NT2/D1 (cell line): ENCODE data around the gene UBE2E3.

Experiments
- DNase-seq: peaks from one replicate; pipeline ENCODE4 v3.0.0-alpha.2; 2011; ENCODE audit warnings: low read depth, low spot score
- H3K27me3 ChIP-seq: 2 replicates; pipeline ENCODE4 v1.6.0; 2011; ENCODE audit warnings: mild to moderate bottlenecking; ENCODE audit not compliant: insufficient read length, insufficient read depth
- H3K36me3 ChIP-seq: 2 replicates; pipeline ENCODE4 v1.6.1; 2011; ENCODE audit warnings: mild to moderate bottlenecking, low read length, mixed read lengths; ENCODE audit not compliant: insufficient read depth, insufficient read length
- H3K4me1 ChIP-seq: 2 replicates; pipeline ENCODE4 v1.5.1; 2011; ENCODE audit not compliant: insufficient read depth, insufficient read length
- H3K4me3 ChIP-seq: 2 replicates; pipeline ENCODE4 v1.5.1; 2011; ENCODE audit warnings: low read depth; ENCODE audit not compliant: insufficient read length
- H3K9ac ChIP-seq: 2 replicates; pipeline ENCODE4 v1.6.0; 2011; ENCODE audit warnings: low read depth; ENCODE audit not compliant: insufficient read length
- H3K9me3 ChIP-seq: 2 replicates; pipeline ENCODE4 v1.5.1; 2011; ENCODE audit warnings: mild to moderate bottlenecking, low read length; ENCODE audit not compliant: insufficient read depth
- SUZ12 ChIP-seq: IDR thresholded peaks from 2 replicates; pipeline ENCODE4 v1.6.1; 2011; ENCODE audit not compliant: insufficient read length, insufficient read depth; ENCODE audit errors: extremely low read depth
- YY1 ChIP-seq: IDR thresholded peaks from 2 replicates; pipeline ENCODE4 v1.6.1; 2011; ENCODE audit not compliant: insufficient read length, insufficient read depth
- ZNF274 ChIP-seq: IDR thresholded peaks from 2 replicates; pipeline ENCODE4 v1.6.1; 2011; ENCODE audit warnings: mild to moderate bottlenecking, low read depth, low read length

UBE2E3 gene

DNA sequence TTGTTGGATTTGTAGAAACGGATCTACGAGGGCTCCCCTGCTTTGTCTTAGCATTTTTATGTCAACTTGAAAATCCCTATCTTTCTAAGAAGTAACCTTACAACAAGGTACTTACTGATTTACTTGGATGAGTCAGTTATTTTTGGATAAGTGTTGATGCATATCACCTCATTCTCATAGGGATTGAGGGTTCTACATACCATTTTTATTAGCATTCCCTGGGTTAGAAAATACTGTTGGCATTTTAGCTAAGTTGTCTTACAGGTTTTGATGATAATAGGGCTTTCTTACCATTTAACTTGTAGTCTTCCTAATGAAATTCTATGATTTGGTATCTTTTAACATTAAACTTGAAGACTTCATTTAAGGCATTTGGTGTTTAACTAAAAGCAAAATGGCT is 125.2 kb downstream of the UBE2E3 start:
- no peaks in the 10 kb centered on the region for H3K27me3 ChIP-seq
- no peak for DNase-seq
- H3K9me3 ChIP-seq: no peaks in the 10 kb centered on the region
- H3K9ac ChIP-seq: no peak overlapping the region
- no peaks in the 10 kb centered on the region for H3K4me1 ChIP-seq
- no peak for TF ChIP-seq ZNF274
- TF ChIP-seq YY1: no peak
- TF ChIP-seq SUZ12: no peak
- H3K36me3 ChIP-seq: no peaks in the 10 kb centered on the region
- no peak overlapping the region for H3K4me3 ChIP-seq

DNA sequence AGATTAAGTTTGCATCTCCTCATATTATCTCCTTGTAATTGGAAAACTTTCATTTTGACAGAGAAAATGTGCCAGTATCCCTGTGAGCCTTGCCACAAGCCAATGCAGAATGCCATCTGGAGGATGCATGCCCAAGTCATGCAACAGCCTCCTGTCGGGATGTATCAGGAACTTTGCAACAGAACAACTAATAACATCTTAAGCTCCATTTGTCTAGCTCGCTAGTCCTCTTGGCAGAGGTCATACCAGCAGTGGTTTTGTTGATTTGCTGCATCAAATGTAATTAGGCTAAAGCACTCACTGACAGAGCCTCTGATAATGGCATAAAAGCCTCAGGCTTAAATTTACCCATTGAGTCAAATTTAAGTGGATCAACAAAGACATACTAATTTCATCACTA is 125.8 kb downstream of the UBE2E3 start:
- no peak overlapping the region for H3K4me3 ChIP-seq
- H3K9me3 ChIP-seq: no peaks in the 10 kb centered on the region
- no peak for TF ChIP-seq ZNF274
- TF ChIP-seq SUZ12: no peak
- no peak for TF ChIP-seq YY1
- H3K27me3 ChIP-seq: no peaks in the 10 kb centered on the region
- no peak for DNase-seq
- H3K9ac ChIP-seq: no peak overlapping the region
- H3K36me3 ChIP-seq: no peaks in the 10 kb centered on the region
- H3K4me1 ChIP-seq: no peaks in the 10 kb centered on the region

DNA sequence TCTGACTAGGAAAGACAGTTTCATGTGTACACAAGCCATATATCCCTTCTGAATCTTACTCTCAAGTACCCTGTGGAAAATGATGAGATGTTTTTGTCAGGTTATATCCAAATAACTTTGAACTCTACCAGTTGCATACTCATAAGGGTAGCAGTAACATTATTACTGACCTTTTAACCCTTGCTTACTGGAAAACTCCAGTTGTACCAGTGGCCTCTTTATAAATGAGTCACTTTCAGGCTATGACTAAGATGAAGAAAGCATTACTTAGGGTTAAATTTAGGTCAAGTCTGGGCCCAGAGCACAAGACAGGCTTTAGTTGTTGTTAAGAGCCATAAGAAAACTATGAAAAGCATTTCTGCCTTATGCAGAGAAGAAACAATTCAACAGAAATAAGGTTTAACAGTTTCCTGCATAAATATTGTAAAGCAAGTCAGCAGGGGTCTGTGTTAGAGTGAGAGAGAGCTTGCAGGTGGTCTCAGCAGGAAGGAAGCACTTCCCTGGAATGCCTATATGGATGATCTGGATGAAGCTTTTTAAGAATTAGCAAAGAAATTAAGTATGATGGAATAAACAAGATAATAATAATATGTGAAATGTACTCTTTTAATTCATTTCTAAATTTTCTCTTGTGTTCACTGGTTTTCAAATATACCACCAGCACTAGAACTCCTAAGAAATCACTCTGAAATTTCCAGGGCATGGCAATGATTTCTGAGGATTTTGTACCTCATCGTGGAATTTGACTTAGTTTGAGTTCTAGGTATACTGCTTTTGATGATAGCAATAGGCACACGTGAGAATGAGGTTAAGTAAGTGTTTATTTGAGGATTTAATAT is 126.6 kb downstream of the UBE2E3 start:
- no peak for DNase-seq
- no peak overlapping the region for H3K4me3 ChIP-seq
- no peaks in the 10 kb centered on the region for H3K36me3 ChIP-seq
- TF ChIP-seq SUZ12: no peak
- TF ChIP-seq ZNF274: no peak
- no peak for TF ChIP-seq YY1
- no peaks in the 10 kb centered on the region for H3K4me1 ChIP-seq
- no peaks in the 10 kb centered on the region for H3K9me3 ChIP-seq
- H3K27me3 ChIP-seq: no peaks in the 10 kb centered on the region
- no peak overlapping the region for H3K9ac ChIP-seq

DNA sequence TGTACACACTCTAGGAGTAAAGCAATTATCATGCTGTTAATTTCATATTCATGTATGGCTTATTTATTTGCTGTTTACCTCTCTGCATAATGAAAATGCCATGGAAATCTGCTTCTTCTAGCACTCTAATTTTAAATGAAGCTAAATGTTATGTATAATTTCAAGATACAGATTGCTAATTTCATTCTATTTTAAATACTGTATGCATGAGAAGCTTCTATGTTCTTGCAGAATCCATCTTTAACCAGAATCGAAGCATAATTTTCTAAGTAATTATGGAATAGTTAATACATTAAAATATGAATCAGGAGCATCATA is 127.2 kb downstream of the UBE2E3 start:
- H3K9me3 ChIP-seq: no peaks in the 10 kb centered on the region
- H3K4me3 ChIP-seq: no peak overlapping the region
- DNase-seq: no peak
- no peaks in the 10 kb centered on the region for H3K4me1 ChIP-seq
- no peaks in the 10 kb centered on the region for H3K36me3 ChIP-seq
- no peak overlapping the region for H3K9ac ChIP-seq
- TF ChIP-seq SUZ12: no peak
- no peak for TF ChIP-seq ZNF274
- TF ChIP-seq YY1: no peak
- H3K27me3 ChIP-seq: no peaks in the 10 kb centered on the region

DNA sequence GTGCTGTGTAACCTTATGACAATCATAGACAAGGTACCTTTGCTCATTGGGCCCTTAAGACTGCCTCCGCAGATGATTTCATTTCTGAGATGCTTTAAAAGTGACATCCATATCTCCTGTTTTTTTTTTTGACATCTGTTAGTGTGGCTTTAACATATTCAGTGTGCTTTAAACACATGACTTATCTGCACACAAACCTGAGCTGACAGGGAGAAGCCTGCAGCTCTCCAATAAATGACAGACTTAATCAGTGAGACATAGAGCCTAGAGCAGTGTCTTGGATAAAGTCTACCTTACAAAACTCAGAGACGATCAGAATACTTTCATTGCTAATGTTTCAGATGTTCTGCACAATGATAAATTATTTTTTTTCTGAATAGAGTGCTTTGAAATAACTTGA is 130.7 kb downstream of the UBE2E3 start:
- Histone ChIP-seq H3K27me3 (no peaks in the 10 kb centered on the region), H3K36me3 (no peaks in the 10 kb centered on the region), H3K9me3 (no peaks in the 10 kb centered on the region), H3K9ac (no peak overlapping the region), H3K4me1 (no peaks in the 10 kb centered on the region), H3K4me3 (no peak overlapping the region)
- TF ChIP-seq ZNF274 (no peak), SUZ12 (no peak), YY1 (no peak)
- no peak for DNase-seq

DNA sequence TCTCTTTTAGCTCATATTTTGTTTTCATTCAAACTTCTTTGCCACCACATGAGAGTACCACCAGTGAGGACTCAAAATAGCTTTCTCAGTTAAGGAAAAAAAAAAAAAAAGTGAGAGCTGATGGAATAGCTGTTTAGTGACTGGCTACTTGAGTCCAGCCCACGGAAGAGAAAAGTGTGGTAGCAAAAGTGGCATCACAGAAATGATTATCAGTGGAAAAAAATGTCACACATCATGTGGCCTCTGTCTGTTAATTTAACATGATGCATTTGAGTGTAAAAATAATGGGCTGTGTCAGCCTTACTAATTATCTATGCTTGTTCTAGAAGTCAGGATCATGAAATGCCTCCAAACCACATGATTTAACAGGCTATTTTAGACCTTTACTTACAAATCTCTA is 132.5 kb downstream of the UBE2E3 start:
- Histone ChIP-seq H3K36me3 (no peaks in the 10 kb centered on the region), H3K4me3 (no peak overlapping the region), H3K9me3 (no peaks in the 10 kb centered on the region), H3K9ac (no peak overlapping the region), H3K27me3 (no peaks in the 10 kb centered on the region), H3K4me1 (no peaks in the 10 kb centered on the region)
- DNase-seq: no peak
- TF ChIP-seq YY1 (no peak), SUZ12 (no peak), ZNF274 (no peak)
